K562 (cell line): ENCODE data around the gene LEMD1.

Experiments
- ESRRB ChIP-seq: fragments of 250-450 bp; sonication (Bioruptor Pico); IDR thresholded peaks from 2 replicates; pipeline ENCODE4 v1.5.0; 2020; ENCODE audit warnings: mild to moderate bottlenecking, moderate library complexity, borderline replicate concordance
- ETV6 ChIP-seq, 3 experiments: fragments of 150-350 bp in 1 of 3; sonication (generic) in 1 of 3; formaldehyde crosslinking in 1 of 3; IDR thresholded peaks; 2 replicates each; pipeline versions ENCODE4 v1.6.1 to v1.8.0; 2014 to 2022; ENCODE audit warnings: borderline replicate concordance in 2 of 3, low read depth in 2 of 3, antibody characterized with exemption in 1 of 3, low read length in 1 of 3, mild to moderate bottlenecking in 1 of 3, missing genetic modification reagents in 1 of 3
- EZH2 ChIP-seq: IDR thresholded peaks from 2 replicates; pipeline ENCODE4 v1.6.1; 2012; ENCODE audit warnings: low read depth, mild to moderate bottlenecking, inconsistent platforms, low read length, borderline replicate concordance
- GABPA ChIP-seq: fragments of 200-800 bp; sonication (Bioruptor generic); conservative IDR thresholded peaks from 2 replicates; pipeline ENCODE4 v1.6.1; 2016; ENCODE audit warnings: low read depth, missing genetic modification characterization, missing compliant biosample characterization
- HCFC1 ChIP-seq: IDR thresholded peaks from 2 replicates; pipeline ENCODE4 v1.6.1; 2012; ENCODE audit warnings: low read depth, low read length, improper control_type of control experiment
- RAD51 ChIP-seq: fragments of 450-650 bp; IDR thresholded peaks from 2 replicates; pipeline ENCODE4 v1.7.1; 2016; ENCODE audit warnings: low read depth, mild to moderate bottlenecking, borderline replicate concordance
- SUPT5H ChIP-seq: fragments of 450-650 bp; IDR thresholded peaks from 2 replicates; pipeline ENCODE4 v1.6.1; 2016
- ZNF780A ChIP-seq: fragments of 250-450 bp; sonication (Bioruptor Pico); IDR thresholded peaks from 2 replicates; pipeline ENCODE4 v1.5.0; 2021; ENCODE audit warnings: mild to moderate bottlenecking
- TF ChIP-seq, protein P1 (sequence below), 3 experiments: IDR thresholded peaks in 2 of 3; conservative IDR thresholded peaks in 1 of 3; 2 replicates each; pipeline ENCODE4 v1.5.1; 2011 to 2012; ENCODE audit warnings: low read length in 3 of 3, mild to moderate bottlenecking in 3 of 3, control low read depth in 2 of 3, improper control_type of control experiment in 1 of 3, inconsistent platforms in 1 of 3, low read depth in 1 of 3, mixed read lengths in 1 of 3, moderate library complexity in 1 of 3; ENCODE audit not compliant: insufficient read depth in 2 of 3
- TF ChIP-seq, protein P2 (sequence below): sonication (generic); formaldehyde crosslinking; IDR thresholded peaks from 2 replicates; pipeline ENCODE4 v1.8.1; 2023; ENCODE audit warnings: missing genetic modification reagents, mild to moderate bottlenecking, borderline replicate concordance
- TF ChIP-seq, protein P3 (sequence below), 3 experiments: fragments of 200-800 bp in 1 of 3; sonication (Bioruptor generic) in 1 of 3; sonication (generic) in 1 of 3; formaldehyde crosslinking in 1 of 3; IDR thresholded peaks; 2 replicates each; pipeline versions ENCODE4 v1.6.1 to v1.8.0; 2016 to 2022; ENCODE audit warnings: mild to moderate bottlenecking in 2 of 3, missing compliant biosample characterization in 2 of 3, missing genetic modification characterization in 2 of 3, missing genetic modification reagents in 1 of 3

DNA sequence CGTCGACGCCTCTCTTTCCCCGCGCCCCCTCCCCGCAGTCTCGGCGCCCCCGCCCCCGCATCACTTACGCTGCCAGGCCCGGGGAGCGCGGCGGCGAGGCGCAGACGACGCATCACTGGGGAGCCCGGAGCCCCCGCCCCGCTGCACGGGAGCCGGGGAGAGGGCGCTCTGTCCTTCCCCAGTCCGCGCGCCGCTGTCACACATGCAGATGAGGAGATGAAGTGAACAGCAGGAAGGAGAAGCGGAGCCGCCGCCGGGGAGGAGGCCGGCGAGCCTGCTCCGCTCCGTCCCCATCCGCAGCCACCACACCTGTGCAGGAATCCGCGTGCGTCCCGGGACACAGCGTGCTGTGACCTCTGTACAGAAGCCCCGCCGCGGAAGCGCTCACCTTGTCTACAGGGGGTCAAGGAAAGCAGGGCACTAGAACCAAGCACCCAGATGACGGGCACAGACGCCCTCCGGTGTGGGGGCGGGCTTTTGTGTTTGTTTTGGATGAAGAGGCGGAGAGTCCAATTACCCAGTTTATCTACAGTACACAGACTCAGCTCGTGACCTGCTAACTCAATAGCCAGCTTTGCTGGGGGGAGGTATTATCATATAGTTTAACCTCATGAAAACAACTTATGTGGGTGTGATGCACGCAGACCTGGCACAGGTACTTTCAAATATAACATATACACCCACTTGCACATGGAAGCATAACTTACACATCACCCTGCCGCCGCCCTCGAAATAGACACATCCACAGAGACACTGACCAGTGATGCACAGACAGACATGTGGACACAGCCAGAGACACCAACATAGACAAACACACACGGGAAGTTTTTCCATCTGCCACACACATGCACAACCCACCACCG, 77.6 kb downstream of the LEMD1 start:
- TF ChIP-seq HCFC1: no peak
- TF ChIP-seq EZH2: no peak
- no peak for TF ChIP-seq ETV6 (IDR thresholded peaks at IDR 0.05; ENCODE audit: borderline replicate concordance in 1 of 2, low read depth in 2 of 2, low read length in 1 of 2)
- TF ChIP-seq ETV6 (CRISPR knock-in tag; IDR thresholded peaks at IDR 0.05; ENCODE audit: borderline replicate concordance): no peak
- TF ChIP-seq, protein P1, sequence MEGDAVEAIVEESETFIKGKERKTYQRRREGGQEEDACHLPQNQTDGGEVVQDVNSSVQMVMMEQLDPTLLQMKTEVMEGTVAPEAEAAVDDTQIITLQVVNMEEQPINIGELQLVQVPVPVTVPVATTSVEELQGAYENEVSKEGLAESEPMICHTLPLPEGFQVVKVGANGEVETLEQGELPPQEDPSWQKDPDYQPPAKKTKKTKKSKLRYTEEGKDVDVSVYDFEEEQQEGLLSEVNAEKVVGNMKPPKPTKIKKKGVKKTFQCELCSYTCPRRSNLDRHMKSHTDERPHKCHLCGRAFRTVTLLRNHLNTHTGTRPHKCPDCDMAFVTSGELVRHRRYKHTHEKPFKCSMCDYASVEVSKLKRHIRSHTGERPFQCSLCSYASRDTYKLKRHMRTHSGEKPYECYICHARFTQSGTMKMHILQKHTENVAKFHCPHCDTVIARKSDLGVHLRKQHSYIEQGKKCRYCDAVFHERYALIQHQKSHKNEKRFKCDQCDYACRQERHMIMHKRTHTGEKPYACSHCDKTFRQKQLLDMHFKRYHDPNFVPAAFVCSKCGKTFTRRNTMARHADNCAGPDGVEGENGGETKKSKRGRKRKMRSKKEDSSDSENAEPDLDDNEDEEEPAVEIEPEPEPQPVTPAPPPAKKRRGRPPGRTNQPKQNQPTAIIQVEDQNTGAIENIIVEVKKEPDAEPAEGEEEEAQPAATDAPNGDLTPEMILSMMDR (IDR thresholded peaks at IDR 0.05 in 2 of 3, conservative IDR thresholded peaks at IDR 0.05 in 1 of 3; ENCODE audit: insufficient read depth in 2 of 3, low read depth in 1 of 3, low read length in 3 of 3): no peak
- TF ChIP-seq SUPT5H: no peak
- TF ChIP-seq, protein P2, sequence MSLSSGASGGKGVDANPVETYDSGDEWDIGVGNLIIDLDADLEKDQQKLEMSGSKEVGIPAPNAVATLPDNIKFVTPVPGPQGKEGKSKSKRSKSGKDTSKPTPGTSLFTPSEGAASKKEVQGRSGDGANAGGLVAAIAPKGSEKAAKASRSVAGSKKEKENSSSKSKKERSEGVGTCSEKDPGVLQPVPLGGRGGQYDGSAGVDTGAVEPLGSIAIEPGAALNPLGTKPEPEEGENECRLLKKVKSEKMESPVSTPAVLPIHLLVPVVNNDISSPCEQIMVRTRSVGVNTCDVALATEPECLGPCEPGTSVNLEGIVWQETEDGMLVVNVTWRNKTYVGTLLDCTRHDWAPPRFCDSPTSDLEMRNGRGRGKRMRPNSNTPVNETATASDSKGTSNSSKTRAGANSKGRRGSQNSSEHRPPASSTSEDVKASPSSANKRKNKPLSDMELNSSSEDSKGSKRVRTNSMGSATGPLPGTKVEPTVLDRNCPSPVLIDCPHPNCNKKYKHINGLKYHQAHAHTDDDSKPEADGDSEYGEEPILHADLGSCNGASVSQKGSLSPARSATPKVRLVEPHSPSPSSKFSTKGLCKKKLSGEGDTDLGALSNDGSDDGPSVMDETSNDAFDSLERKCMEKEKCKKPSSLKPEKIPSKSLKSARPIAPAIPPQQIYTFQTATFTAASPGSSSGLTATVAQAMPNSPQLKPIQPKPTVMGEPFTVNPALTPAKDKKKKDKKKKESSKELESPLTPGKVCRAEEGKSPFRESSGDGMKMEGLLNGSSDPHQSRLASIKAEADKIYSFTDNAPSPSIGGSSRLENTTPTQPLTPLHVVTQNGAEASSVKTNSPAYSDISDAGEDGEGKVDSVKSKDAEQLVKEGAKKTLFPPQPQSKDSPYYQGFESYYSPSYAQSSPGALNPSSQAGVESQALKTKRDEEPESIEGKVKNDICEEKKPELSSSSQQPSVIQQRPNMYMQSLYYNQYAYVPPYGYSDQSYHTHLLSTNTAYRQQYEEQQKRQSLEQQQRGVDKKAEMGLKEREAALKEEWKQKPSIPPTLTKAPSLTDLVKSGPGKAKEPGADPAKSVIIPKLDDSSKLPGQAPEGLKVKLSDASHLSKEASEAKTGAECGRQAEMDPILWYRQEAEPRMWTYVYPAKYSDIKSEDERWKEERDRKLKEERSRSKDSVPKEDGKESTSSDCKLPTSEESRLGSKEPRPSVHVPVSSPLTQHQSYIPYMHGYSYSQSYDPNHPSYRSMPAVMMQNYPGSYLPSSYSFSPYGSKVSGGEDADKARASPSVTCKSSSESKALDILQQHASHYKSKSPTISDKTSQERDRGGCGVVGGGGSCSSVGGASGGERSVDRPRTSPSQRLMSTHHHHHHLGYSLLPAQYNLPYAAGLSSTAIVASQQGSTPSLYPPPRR (CRISPR knock-in tag): no peak
- no peak for TF ChIP-seq ZNF780A (CRISPR knock-in tag)
- TF ChIP-seq ESRRB (CRISPR knock-in tag): no peak
- TF ChIP-seq, protein P3, sequence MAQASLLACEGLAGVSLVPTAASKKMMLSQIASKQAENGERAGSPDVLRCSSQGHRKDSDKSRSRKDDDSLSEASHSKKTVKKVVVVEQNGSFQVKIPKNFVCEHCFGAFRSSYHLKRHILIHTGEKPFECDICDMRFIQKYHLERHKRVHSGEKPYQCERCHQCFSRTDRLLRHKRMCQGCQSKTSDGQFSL (CRISPR knock-in tag; IDR thresholded peaks at IDR 0.05): no peak
- TF ChIP-seq, protein P3 (tag; IDR thresholded peaks at IDR 0.05): no peak
- no peak for TF ChIP-seq RAD51
- no peak for TF ChIP-seq GABPA (tag)
